Neural cell (in vitro differentiated cells): ENCODE results near the gene MAP3K20. TPM values are rescaled to one million over a fixed set of nuclear protein-coding genes. Genes with fewer than 3 reads are reported as not detected.

Experiments
- H2AFZ ChIP-seq: fragments of 200-600, 300-800 bp; sonication (generic), shearing (Covaris generic); 2 replicates; pipeline ENCODE4 v1.6.0; 2014; ENCODE audit warnings: low read depth, mild to moderate bottlenecking, antibody characterized with exemption, low read length, moderate library complexity
- H3F3A ChIP-seq: fragments of 200-600 bp; shearing (Covaris generic); 2 replicates; pipeline ENCODE4 v1.6.1; 2016; ENCODE audit warnings: mild to moderate bottlenecking, moderate library complexity, mixed read lengths, antibody characterized with exemption, low read length; ENCODE audit not compliant: insufficient read depth, poor library complexity, severe bottlenecking
- H3K27ac ChIP-seq: fragments of 200-600, 300-800 bp; sonication (generic), shearing (Covaris generic); 2 replicates; pipeline ENCODE4 v1.5.1; 2014; ENCODE audit warnings: mild to moderate bottlenecking, low read length, moderate library complexity
- H3K27me3 ChIP-seq: fragments of 300-800, 200-600 bp; sonication (generic), shearing (Covaris generic); 2 replicates; pipeline ENCODE4 v1.6.0; 2014; ENCODE audit warnings: mild to moderate bottlenecking, low read depth, low read length, moderate library complexity; ENCODE audit not compliant: insufficient read depth
- H3K36me3 ChIP-seq: fragments of 300-800, 200-600 bp; sonication (generic), shearing (Covaris generic); 2 replicates; pipeline ENCODE4 v1.5.1; 2014; ENCODE audit warnings: mild to moderate bottlenecking, antibody characterized with exemption, low read length, moderate library complexity; ENCODE audit not compliant: insufficient read depth
- H3K4me2 ChIP-seq: fragments of 300-800, 200-600 bp; sonication (generic), shearing (Covaris generic); 2 replicates; pipeline ENCODE4 v1.6.0; 2014; ENCODE audit warnings: mild to moderate bottlenecking, low read length
- H3K4me3 ChIP-seq: fragments of 300-800, 200-600 bp; sonication (generic), shearing (Covaris generic); 2 replicates; pipeline ENCODE4 v1.5.1; 2014; ENCODE audit warnings: mild to moderate bottlenecking, low read length, moderate library complexity
- H3K79me2 ChIP-seq: fragments of 200-600 bp; shearing (Covaris generic); replicated peaks from 2 replicates; pipeline ENCODE4 v1.6.0; 2014; ENCODE audit warnings: mild to moderate bottlenecking, low read length, moderate library complexity; ENCODE audit not compliant: insufficient read depth
- H3K9ac ChIP-seq: fragments of 300-800, 200-600 bp; sonication (generic), shearing (Covaris generic); 2 replicates; pipeline ENCODE4 v1.6.1; 2016; ENCODE audit warnings: mild to moderate bottlenecking, low read length, mixed read lengths
- H3K9me2 ChIP-seq: fragments of 200-600 bp; shearing (Covaris generic); 2 replicates; pipeline ENCODE4 v1.6.1; 2016; ENCODE audit warnings: mild to moderate bottlenecking, low read length, mixed read lengths; ENCODE audit not compliant: insufficient read depth
- H3K9me3 ChIP-seq: fragments of 200-600, 300-800 bp; sonication (generic), shearing (Covaris generic); 2 replicates; pipeline ENCODE4 v1.6.1; 2016; ENCODE audit warnings: mild to moderate bottlenecking, mixed run types, low read length, moderate library complexity, mixed read lengths
- H4K20me1 ChIP-seq: fragments of 200-600 bp; shearing (Covaris generic); 2 replicates; pipeline ENCODE4 v1.6.1; 2016; ENCODE audit warnings: mild to moderate bottlenecking, mixed run types; ENCODE audit not compliant: insufficient read depth
- CTCF ChIP-seq: fragments of 450-650 bp; IDR thresholded peaks from 2 replicates; pipeline ENCODE4 v1.5.1; 2014; ENCODE audit warnings: antibody characterized with exemption, mild to moderate bottlenecking, moderate library complexity; ENCODE audit not compliant: poor library complexity, severe bottlenecking
- EP300 ChIP-seq: fragments of 450-650 bp; conservative IDR thresholded peaks from 2 replicates; pipeline ENCODE4 v1.6.1; 2014; ENCODE audit warnings: antibody characterized with exemption, mild to moderate bottlenecking, moderate library complexity; ENCODE audit not compliant: poor library complexity, severe bottlenecking
- EZH2 ChIP-seq: fragments of 200-600, 300-800 bp; shearing (Covaris generic), sonication (generic); IDR thresholded peaks from 2 replicates; pipeline ENCODE4 v1.6.1; 2014; ENCODE audit warnings: antibody characterized with exemption, low read length, borderline replicate concordance, mild to moderate bottlenecking; ENCODE audit not compliant: insufficient read depth, poor library complexity, severe bottlenecking
- MXI1 ChIP-seq: fragments of 450-650 bp; conservative IDR thresholded peaks from 2 replicates; pipeline ENCODE4 v1.6.1; 2014; ENCODE audit warnings: antibody characterized with exemption, mild to moderate bottlenecking; ENCODE audit not compliant: poor library complexity, severe bottlenecking
- POLR2AphosphoS5 ChIP-seq: IDR thresholded peaks from 2 replicates; pipeline ENCODE4 v1.6.1; 2012
- RAD21 ChIP-seq: fragments of 450-650 bp; conservative IDR thresholded peaks from 2 replicates; pipeline ENCODE4 v1.6.1; 2014; ENCODE audit warnings: antibody characterized with exemption, mild to moderate bottlenecking, moderate library complexity
- REST ChIP-seq: IDR thresholded peaks from 2 replicates; pipeline ENCODE4 v1.6.1; 2012; ENCODE audit warnings: borderline replicate concordance
- SMC3 ChIP-seq: fragments of 450-650 bp; conservative IDR thresholded peaks from 2 replicates; pipeline ENCODE4 v1.6.1; 2014; ENCODE audit warnings: antibody characterized with exemption, mild to moderate bottlenecking, moderate library complexity; ENCODE audit not compliant: poor library complexity
- TAF1 ChIP-seq: IDR thresholded peaks from 2 replicates; pipeline ENCODE4 v1.6.1; 2012; ENCODE audit warnings: low read depth
- polyA minus RNA-seq: library from RNA; depleted of rRNA, polyadenylated mRNA; stranded (reverse); fragments of >200 nt; gene quantifications from 2 replicates; pipeline ENCODE4 v1.2.3, GENCODE V29; 2014
- polyA plus RNA-seq: library from polyadenylated mRNA; depleted of rRNA; stranded (reverse); fragments of >200 nt; gene quantifications from 2 replicates; pipeline ENCODE4 v1.2.3, GENCODE V29; 2014

Gene MAP3K20
- polyA plus RNA-seq (0.40 and 0.48 TPM in 2 replicates), polyA minus RNA-seq (0.49 and 1.0 TPM in 2 replicates)

GRCh38 chr2:173075781-173076580 lies at the start of gene MAP3K20:
Gene MAP3K20 (plus strand): TSS chr2:173075846. CDS start chr2:173091032, 15,186 bp downstream.
- Histone ChIP-seq H3K9ac (peak within 1 kb of the TSS; percentile 32), H3K9me3 (no peaks in the 10 kb centered on the region), H3K4me2 (peak within 1 kb of the TSS; percentile 27), H3K9me2 (no peaks in the 10 kb centered on the region), H3K4me3 (peak within 1 kb of the TSS; percentile 74), H3K27ac (no peak within 1 kb of the TSS), H2AFZ (peak within 1 kb of the TSS; percentile 7), H3F3A (no peaks in the 10 kb centered on the region), H3K27me3 (peaks cover 21% of the 10 kb centered on the region), H3K79me2 (peaks cover 7% of the 10 kb centered on the region), H3K36me3 (no peaks in the 10 kb centered on the region), H4K20me1 (no peaks in the 10 kb centered on the region)
- TF ChIP-seq TAF1 (no peak), MXI1 (peak; percentile 97), EP300 (peak; percentile 39), RAD21 (peak; percentile 74), EZH2 (no peak), REST (no peak), SMC3 (peak; percentile 69), CTCF (peak; percentile 73), POLR2AphosphoS5 (peak; percentile 39)

GRCh38 chr2:173026479-173026878 lies 49.2 kb upstream of the MAP3K20 start:
- no peaks in the 10 kb centered on the region for H4K20me1 ChIP-seq
- H3K4me2 ChIP-seq: no peak overlapping the region
- no peak overlapping the region for H3K4me3 ChIP-seq
- no peaks in the 10 kb centered on the region for H3K27me3 ChIP-seq
- TF ChIP-seq EP300: no peak
- no peak for TF ChIP-seq EZH2
- TF ChIP-seq POLR2AphosphoS5: no peak
- no peak for TF ChIP-seq REST
- TF ChIP-seq RAD21: no peak
- TF ChIP-seq CTCF: no peak
- no peak for TF ChIP-seq TAF1
- TF ChIP-seq MXI1: no peak
- no peak for TF ChIP-seq SMC3
- H3K9me3 ChIP-seq: no peaks in the 10 kb centered on the region
- H3F3A ChIP-seq: no peaks in the 10 kb centered on the region
- no peaks in the 10 kb centered on the region for H3K79me2 ChIP-seq
- no peak overlapping the region for H3K9ac ChIP-seq
- no peak overlapping the region for H2AFZ ChIP-seq
- H3K9me2 ChIP-seq: no peaks in the 10 kb centered on the region
- H3K27ac ChIP-seq: no peak overlapping the region
- no peaks in the 10 kb centered on the region for H3K36me3 ChIP-seq
